NCI-H2171 (cell line): ENCODE results near the gene CNGA4.
"Not testable (repeated sequence)": the region's sequence is repeated elsewhere in the genome, so short reads cannot be mapped to it uniquely, and the experiment has no call there.

ENCODE experiments used
- DNase-seq: peaks from one replicate; lab custom pipeline; 2025; lab: John Stamatoyannopoulos, UW

Gene CNGA4

GRCh38 chr11:6225896-6226295 is 13.0 kb upstream of the CNGA4 start:
- DNase-seq = no peak

GRCh38 chr11:6228520-6228919 is 10.4 kb upstream of the CNGA4 start:
- no peak for DNase-seq

GRCh38 chr11:6229911-6230310 is 9.0 kb upstream of the CNGA4 start:
- no peak for DNase-seq

GRCh38 chr11:6232899-6233298 is 6.0 kb upstream of the CNGA4 start:
- DNase-seq = no peak

GRCh38 chr11:6233984-6234386 is 4.9 kb upstream of the CNGA4 start:
- no peak for DNase-seq

GRCh38 chr11:6234387-6235107 is 4.3 kb upstream of the CNGA4 start, which contains the start of gene FHIP1B:
TSS of gene FHIP1B (minus strand) at chr11:6234636. CDS start at chr11:6224516, 10,120 bp downstream.
- peak; percentile 93 for DNase-seq

GRCh38 chr11:6237266-6237665 is 1.6 kb upstream of the CNGA4 start:
- no peak for DNase-seq

- DNase-seq = no peak
Measured at GRCh38 chr11:6237761-6238302, 1.1 kb upstream of the CNGA4 start.

GRCh38 chr11:6240139-6240538 is 1.2 kb downstream of the CNGA4 start:
- DNase-seq = no peak

- DNase-seq = no peak
Measured at GRCh38 chr11:6240781-6241180, 1.9 kb downstream of the CNGA4 start.

GRCh38 chr11:6241316-6241715 is 2.4 kb downstream of the CNGA4 start:
- no peak for DNase-seq

GRCh38 chr11:6245536-6245935 is 6.6 kb downstream of the CNGA4 start:
- no peak for DNase-seq

GRCh38 chr11:6248248-6248647 is 9.4 kb downstream of the CNGA4 start:
- no peak for DNase-seq

- DNase-seq = not testable (repeated sequence)
Measured at GRCh38 chr11:6248897-6249296, 10.0 kb downstream of the CNGA4 start.

- no peak for DNase-seq
Measured at GRCh38 chr11:6249770-6250555, 11.1 kb downstream of the CNGA4 start.

GRCh38 chr11:6251120-6251733 is 12.3 kb downstream of the CNGA4 start:
- no peak for DNase-seq

- no peak for DNase-seq
Measured at GRCh38 chr11:6251990-6252473, 13.1 kb downstream of the CNGA4 start.

- no peak for DNase-seq
Measured at GRCh38 chr11:6253197-6253596, 14.3 kb downstream of the CNGA4 start.

GRCh38 chr11:6258141-6258540 is 19.3 kb downstream of the CNGA4 start:
- no peak for DNase-seq

- no peak for DNase-seq
Measured at GRCh38 chr11:6258571-6259081, 19.7 kb downstream of the CNGA4 start.

- DNase-seq = no peak
Measured at GRCh38 chr11:6260207-6260726, 21.4 kb downstream of the CNGA4 start.

- no peak for DNase-seq
Measured at GRCh38 chr11:6263662-6264061, 24.8 kb downstream of the CNGA4 start.
